ENCODE results near the gene PCDH20. TPM values are rescaled to one million over a fixed set of nuclear protein-coding genes. Genes with fewer than 3 reads are reported as not detected.

PCDH20 gene
- total and polyA plus RNA-seq, 2 experiments from 2014 or later: 1.3 to 2.8 TPM

- TF ChIP-seq, protein P1, sequence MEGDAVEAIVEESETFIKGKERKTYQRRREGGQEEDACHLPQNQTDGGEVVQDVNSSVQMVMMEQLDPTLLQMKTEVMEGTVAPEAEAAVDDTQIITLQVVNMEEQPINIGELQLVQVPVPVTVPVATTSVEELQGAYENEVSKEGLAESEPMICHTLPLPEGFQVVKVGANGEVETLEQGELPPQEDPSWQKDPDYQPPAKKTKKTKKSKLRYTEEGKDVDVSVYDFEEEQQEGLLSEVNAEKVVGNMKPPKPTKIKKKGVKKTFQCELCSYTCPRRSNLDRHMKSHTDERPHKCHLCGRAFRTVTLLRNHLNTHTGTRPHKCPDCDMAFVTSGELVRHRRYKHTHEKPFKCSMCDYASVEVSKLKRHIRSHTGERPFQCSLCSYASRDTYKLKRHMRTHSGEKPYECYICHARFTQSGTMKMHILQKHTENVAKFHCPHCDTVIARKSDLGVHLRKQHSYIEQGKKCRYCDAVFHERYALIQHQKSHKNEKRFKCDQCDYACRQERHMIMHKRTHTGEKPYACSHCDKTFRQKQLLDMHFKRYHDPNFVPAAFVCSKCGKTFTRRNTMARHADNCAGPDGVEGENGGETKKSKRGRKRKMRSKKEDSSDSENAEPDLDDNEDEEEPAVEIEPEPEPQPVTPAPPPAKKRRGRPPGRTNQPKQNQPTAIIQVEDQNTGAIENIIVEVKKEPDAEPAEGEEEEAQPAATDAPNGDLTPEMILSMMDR (conservative IDR thresholded peaks at IDR 0.05; ENCODE audit: low read depth in 2 of 2): no peak
- no peak for TF ChIP-seq ZNF331 (CRISPR knock-in tag; IDR thresholded peaks at IDR 0.05; ENCODE audit: low read depth)
These were observed 47.4 kb upstream of the PCDH20 start (continued) for GRCh38 chr13:61463024-61463423.

GRCh38 chr13:61453121-61453520, 37.5 kb upstream of the PCDH20 start:
- Mint-ChIP-seq H3K27ac (no peak overlapping the region), H3K4me3 (no peak overlapping the region), H3K9me3 (no peaks in the 10 kb centered on the region), H3K4me1 (no peaks in the 10 kb centered on the region), H3K27me3 (ENCODE audit: insufficient read depth, low read depth, poor library complexity) (no peaks in the 10 kb centered on the region), H3K36me3 (ENCODE audit: low read depth) (no peaks in the 10 kb centered on the region)
- Histone ChIP-seq H3K4me1 (ENCODE audit: insufficient read depth) (no peaks in the 10 kb centered on the region), H3K4me3 (no peak overlapping the region), H3K27ac (ENCODE audit: low read depth) (no peak overlapping the region), H3F3A (replicated peaks; ENCODE audit: low read depth) (no peaks in the 10 kb centered on the region), H3K79me2 (replicated peaks; ENCODE audit: insufficient read depth) (no peaks in the 10 kb centered on the region), H4K20me1 (replicated peaks; ENCODE audit: insufficient read depth) (no peaks in the 10 kb centered on the region), H3K27me3 (ENCODE audit: insufficient read depth) (no peaks in the 10 kb centered on the region), H2AFZ (no peak overlapping the region), H3K9me2 (ENCODE audit: insufficient read depth) (no peaks in the 10 kb centered on the region), H3K36me3 (ENCODE audit: insufficient read depth) (no peaks in the 10 kb centered on the region), H3K4me2 (no peak overlapping the region)
- TF ChIP-seq NANOG (IDR thresholded peaks at IDR 0.05; ENCODE audit: borderline replicate concordance): no peak
- TF ChIP-seq EZH2phosphoT487 (IDR thresholded peaks at IDR 0.05; ENCODE audit: unreplicated experiment): no peak
- no peak for TF ChIP-seq JUNB (IDR thresholded peaks at IDR 0.05; ENCODE audit: unreplicated experiment)
- no peak for TF ChIP-seq POLR2AphosphoS5 (IDR thresholded peaks at IDR 0.05; ENCODE audit: low read depth)
- no peak for TF ChIP-seq ZNF331 (CRISPR knock-in tag; IDR thresholded peaks at IDR 0.05; ENCODE audit: low read depth)
- no peak for TF ChIP-seq ZNF114 (CRISPR knock-in tag; IDR thresholded peaks at IDR 0.05)
- TF ChIP-seq REST (IDR thresholded peaks at IDR 0.05; ENCODE audit: unreplicated experiment): no peak
- DNase-seq (ENCODE audit: low spot score) (no peak), ATAC-seq (no peak)

- no peak overlapping the region for H3K4me3 Mint-ChIP-seq
- H3K27me3 ChIP-seq (ENCODE audit: insufficient read depth): no peaks in the 10 kb centered on the region
- H3K4me3 ChIP-seq: no peak overlapping the region
- peaks cover 23% of the 10 kb centered on the region; the same call in 2 of the 3 replicates for H3K4me1 Mint-ChIP-seq
- no peaks in the 10 kb centered on the region for H4K20me1 ChIP-seq (replicated peaks; ENCODE audit: insufficient read depth)
- 0 out of 2 replicates have a peak, but pooled peaks cover 13% of the 10 kb centered on the region for H3K4me1 ChIP-seq (ENCODE audit: insufficient read depth)
- no peak overlapping the region for H2AFZ ChIP-seq
- H3K79me2 ChIP-seq (replicated peaks; ENCODE audit: insufficient read depth): no peaks in the 10 kb centered on the region
- H3K27me3 Mint-ChIP-seq (ENCODE audit: insufficient read depth, low read depth, poor library complexity): no peaks in the 10 kb centered on the region
- DNase-seq (ENCODE audit: low spot score): no peak
- H3K9me3 Mint-ChIP-seq: no peaks in the 10 kb centered on the region
- no peaks in the 10 kb centered on the region for H3K9me2 ChIP-seq (ENCODE audit: insufficient read depth)
- no peak for ATAC-seq
- H3F3A ChIP-seq (replicated peaks; ENCODE audit: low read depth): no peaks in the 10 kb centered on the region
- H3K4me2 ChIP-seq: no peak overlapping the region
- H3K36me3 ChIP-seq (ENCODE audit: insufficient read depth): no peaks in the 10 kb centered on the region
- no peak overlapping the region for H3K27ac ChIP-seq (ENCODE audit: low read depth)
- no peak overlapping the region for H3K27ac Mint-ChIP-seq
- no peaks in the 10 kb centered on the region for H3K36me3 Mint-ChIP-seq (ENCODE audit: low read depth)
- TF ChIP-seq CREB1 (CRISPR knock-in tag; IDR thresholded peaks at IDR 0.05; ENCODE audit: low read depth): no peak
- no peak for TF ChIP-seq JUNB (IDR thresholded peaks at IDR 0.05; ENCODE audit: unreplicated experiment)
- no peak for TF ChIP-seq ZNF114 (CRISPR knock-in tag; IDR thresholded peaks at IDR 0.05)
- no peak for TF ChIP-seq STAT1 (IDR thresholded peaks at IDR 0.05; ENCODE audit: unreplicated experiment)
- TF ChIP-seq, protein P1 (conservative IDR thresholded peaks at IDR 0.05; ENCODE audit: low read depth in 2 of 2): no peak
- TF ChIP-seq EZH2phosphoT487 (IDR thresholded peaks at IDR 0.05; ENCODE audit: unreplicated experiment): no peak
- no peak for TF ChIP-seq REST (IDR thresholded peaks at IDR 0.05; ENCODE audit: unreplicated experiment)
These were observed 16.4 kb upstream of the PCDH20 start for GRCh38 chr13:61432029-61432428.
